ENCODE data around the gene ASAP3.

DNA sequence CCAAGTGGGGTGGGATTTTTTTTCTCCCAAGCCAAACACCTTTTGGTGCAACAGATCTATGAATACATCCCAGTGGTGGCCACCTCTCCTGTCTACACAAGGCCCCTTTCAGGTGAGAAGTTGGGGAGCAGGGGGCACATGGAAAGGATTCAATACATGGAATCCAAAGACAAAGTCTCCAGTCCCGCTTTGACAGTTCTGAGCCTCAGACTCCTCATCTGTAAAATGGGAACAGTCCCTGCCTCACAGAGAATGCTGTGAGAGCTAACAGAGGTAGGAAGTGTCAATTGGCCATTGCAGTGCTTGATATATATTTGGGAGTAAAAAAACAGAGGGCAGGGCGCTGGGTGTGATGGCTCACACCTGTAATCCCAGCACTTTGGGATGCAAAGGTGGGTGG, 87.6 kb downstream of the ASAP3 start:
- TF ChIP-seq, protein P1, sequence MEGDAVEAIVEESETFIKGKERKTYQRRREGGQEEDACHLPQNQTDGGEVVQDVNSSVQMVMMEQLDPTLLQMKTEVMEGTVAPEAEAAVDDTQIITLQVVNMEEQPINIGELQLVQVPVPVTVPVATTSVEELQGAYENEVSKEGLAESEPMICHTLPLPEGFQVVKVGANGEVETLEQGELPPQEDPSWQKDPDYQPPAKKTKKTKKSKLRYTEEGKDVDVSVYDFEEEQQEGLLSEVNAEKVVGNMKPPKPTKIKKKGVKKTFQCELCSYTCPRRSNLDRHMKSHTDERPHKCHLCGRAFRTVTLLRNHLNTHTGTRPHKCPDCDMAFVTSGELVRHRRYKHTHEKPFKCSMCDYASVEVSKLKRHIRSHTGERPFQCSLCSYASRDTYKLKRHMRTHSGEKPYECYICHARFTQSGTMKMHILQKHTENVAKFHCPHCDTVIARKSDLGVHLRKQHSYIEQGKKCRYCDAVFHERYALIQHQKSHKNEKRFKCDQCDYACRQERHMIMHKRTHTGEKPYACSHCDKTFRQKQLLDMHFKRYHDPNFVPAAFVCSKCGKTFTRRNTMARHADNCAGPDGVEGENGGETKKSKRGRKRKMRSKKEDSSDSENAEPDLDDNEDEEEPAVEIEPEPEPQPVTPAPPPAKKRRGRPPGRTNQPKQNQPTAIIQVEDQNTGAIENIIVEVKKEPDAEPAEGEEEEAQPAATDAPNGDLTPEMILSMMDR (IDR thresholded peaks at IDR 0.05) = no peak
- TF ChIP-seq POLR2A (IDR thresholded peaks at IDR 0.05) = no peak

Data from adrenal gland (tissue), 5 donors.